GM12872 (cell line): Measurements from ENCODE around the gene SMARCAL1.

Experiments used
- CTCF ChIP-seq: IDR thresholded peaks from 3 replicates; pipeline ENCODE4 v1.5.1; 2011; ENCODE audit warnings: low read depth, mild to moderate bottlenecking, low read length, moderate library complexity; ENCODE audit not compliant: insufficient read depth

The SMARCAL1 gene

GRCh38 chr2:216371721-216372702 lies 40.3 kb upstream of the SMARCAL1 start, which contains the start of gene MARCHF4:
Gene MARCHF4 (minus strand): TSS chr2:216372483. CDS start chr2:216370260, 2,223 bp downstream.
- TF ChIP-seq CTCF, result no peak

DNA sequence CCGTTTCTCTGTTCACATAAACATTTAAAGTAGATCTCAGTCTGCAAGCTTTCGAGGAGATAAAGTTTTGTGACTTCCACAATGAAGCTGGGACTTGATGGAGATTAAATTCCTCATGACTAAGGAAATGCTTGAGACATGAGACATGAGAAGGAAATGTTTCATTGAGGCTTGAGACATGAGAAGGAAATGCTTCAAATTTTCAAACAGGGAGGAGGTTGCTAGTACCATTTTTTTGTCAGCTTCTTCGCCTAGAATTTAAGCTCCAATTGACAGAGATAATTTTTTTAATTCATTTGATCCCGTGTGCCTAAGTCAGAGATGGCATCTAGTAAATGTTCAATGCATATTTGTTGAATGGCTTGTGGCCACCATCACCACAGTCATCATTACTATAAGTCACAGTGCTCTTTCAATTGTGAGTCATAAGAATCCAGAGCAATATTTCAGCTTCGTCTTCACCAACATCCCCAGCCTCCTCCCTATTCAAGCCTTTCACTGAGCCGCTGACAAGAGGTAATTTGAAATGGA lies 39.5 kb upstream of the SMARCAL1 start:
- no peak for TF ChIP-seq CTCF

DNA sequence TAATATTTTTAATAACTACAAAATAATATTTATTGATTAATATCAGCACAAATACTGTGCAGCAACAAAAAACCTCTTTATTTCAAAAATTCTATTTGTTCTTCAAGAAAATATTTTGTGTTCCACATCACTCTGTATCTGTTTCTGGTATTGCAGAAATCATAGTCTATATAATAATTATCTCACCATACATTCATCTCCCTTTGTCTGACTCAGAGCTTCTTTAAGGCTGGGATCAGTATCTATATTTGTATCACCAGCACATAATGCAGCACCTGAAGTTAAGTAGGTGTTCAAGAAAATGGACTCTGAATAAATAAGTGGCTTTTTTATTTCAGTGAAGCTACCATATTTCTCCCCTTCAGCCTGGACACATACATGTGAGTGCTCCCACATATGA lies 38.4 kb upstream of the SMARCAL1 start:
- TF ChIP-seq CTCF, result no peak

- TF ChIP-seq CTCF, result no peak
Measured at GRCh38 chr2:216375286-216375685, 37.0 kb upstream of the SMARCAL1 start.

GRCh38 chr2:216379977-216380376 lies 32.3 kb upstream of the SMARCAL1 start:
- no peak for TF ChIP-seq CTCF

DNA sequence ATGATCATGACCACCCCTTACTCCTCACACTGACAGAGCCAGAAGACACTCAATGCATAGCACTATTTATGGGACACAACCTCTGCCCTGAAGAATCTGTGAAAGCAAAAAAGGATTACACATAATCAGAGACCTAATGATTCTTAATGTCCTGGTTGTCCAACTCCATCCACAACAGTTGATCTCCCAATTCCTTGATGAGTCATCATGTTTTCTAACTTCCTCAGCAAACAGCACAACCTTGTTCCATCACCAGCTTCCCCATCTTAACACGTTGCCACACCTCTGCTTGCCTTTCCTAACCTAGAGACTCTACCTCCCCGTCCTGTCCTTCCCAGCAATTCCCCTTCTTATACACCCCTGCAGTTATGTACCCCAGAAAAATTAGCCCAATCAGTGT lies 26.8 kb upstream of the SMARCAL1 start:
- no peak for TF ChIP-seq CTCF

- no peak for TF ChIP-seq CTCF
Measured at GRCh38 chr2:216387262-216387661, 25.0 kb upstream of the SMARCAL1 start.
